EL (cell line): ENCODE measurements around the gene MEIOC.

Experiments used
- DNase-seq: peaks from one replicate; pipeline ENCODE4 v3.0.0-alpha.2; 2016

The MEIOC gene

GRCh38 chr17:44719444-44719843 lies 63.2 kb downstream of the MEIOC start:
- DNase-seq = no peak

DNA sequence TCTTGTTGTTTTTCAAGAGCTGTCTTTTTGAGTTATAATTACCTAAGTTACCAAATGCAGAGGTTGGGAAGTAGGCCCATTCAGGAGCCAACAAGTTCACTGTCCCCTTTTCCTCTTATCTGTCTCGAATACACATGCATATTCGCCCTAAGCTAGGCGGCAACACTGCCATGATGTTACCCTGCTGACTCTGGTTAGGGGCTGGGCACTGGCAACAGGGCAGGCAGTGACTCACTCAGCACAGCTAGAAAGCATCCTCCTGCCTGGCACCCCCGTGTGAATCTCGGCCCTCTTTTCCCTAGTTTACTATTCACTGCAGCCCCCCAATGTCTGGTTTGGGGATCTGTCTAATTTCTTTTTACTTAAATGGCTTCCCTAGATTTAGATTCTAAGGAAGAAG lies 66.0 kb downstream of the MEIOC start:
- no peak for DNase-seq
